ENCODE results near the gene OR6B1.

The OR6B1 gene

DNA sequence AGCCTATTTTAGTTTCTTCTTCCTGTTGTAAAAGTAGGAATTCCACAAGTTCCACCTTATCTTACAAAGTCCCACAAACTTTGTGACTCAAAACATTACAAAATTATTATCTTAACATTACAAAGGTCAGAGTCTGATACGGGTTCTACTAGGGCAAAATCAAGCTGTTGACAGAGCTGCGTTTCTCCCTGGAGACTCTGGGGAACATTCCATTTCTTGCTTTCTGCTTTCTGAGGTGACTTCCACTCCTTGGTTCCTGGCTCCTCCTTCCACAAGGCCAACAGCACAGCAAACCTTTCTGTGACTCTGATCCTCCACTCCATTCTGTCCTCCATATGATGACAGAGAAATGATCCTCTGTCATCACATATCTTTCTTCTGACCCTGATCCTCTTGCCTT, 34.8 kb upstream of the OR6B1 start:
- no peak for TF ChIP-seq EZH2 (optimal IDR thresholded peaks at IDR 0.05; ENCODE audit: low read depth, low read length)
- no peak for TF ChIP-seq EZH2phosphoT487 (IDR thresholded peaks at IDR 0.05; ENCODE audit: low read length)
- TF ChIP-seq, protein P1, sequence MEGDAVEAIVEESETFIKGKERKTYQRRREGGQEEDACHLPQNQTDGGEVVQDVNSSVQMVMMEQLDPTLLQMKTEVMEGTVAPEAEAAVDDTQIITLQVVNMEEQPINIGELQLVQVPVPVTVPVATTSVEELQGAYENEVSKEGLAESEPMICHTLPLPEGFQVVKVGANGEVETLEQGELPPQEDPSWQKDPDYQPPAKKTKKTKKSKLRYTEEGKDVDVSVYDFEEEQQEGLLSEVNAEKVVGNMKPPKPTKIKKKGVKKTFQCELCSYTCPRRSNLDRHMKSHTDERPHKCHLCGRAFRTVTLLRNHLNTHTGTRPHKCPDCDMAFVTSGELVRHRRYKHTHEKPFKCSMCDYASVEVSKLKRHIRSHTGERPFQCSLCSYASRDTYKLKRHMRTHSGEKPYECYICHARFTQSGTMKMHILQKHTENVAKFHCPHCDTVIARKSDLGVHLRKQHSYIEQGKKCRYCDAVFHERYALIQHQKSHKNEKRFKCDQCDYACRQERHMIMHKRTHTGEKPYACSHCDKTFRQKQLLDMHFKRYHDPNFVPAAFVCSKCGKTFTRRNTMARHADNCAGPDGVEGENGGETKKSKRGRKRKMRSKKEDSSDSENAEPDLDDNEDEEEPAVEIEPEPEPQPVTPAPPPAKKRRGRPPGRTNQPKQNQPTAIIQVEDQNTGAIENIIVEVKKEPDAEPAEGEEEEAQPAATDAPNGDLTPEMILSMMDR (IDR thresholded peaks at IDR 0.05; ENCODE audit: low read length) = no peak
- Histone ChIP-seq H3K4me3 (ENCODE audit: low read length) (no peak overlapping the region), H3K9me2 (replicated peaks; ENCODE audit: insufficient read depth, low read length) (no peaks in the 10 kb centered on the region), H3K79me2 (ENCODE audit: low read length) (no peaks in the 10 kb centered on the region), H3K4me1 (ENCODE audit: low read length) (no peaks in the 10 kb centered on the region), H3K9ac (ENCODE audit: low read length) (no peak overlapping the region), H3K27ac (ENCODE audit: low read length) (no peak overlapping the region), H3K9me3 (replicated peaks; ENCODE audit: insufficient read depth, low read length) (no peaks in the 10 kb centered on the region), H3K4me2 (ENCODE audit: low read depth, low read length) (no peak overlapping the region), H3K27me3 (replicated peaks; ENCODE audit: insufficient read depth, low read length) (no peaks in the 10 kb centered on the region), H3K36me3 (replicated peaks; ENCODE audit: insufficient read depth, low read length) (no peaks in the 10 kb centered on the region), H4K20me1 (ENCODE audit: insufficient read depth, low read length) (no peaks in the 10 kb centered on the region), H2AFZ (ENCODE audit: low read length) (no peak overlapping the region), H3F3A (ENCODE audit: insufficient read depth, low read length) (no peaks in the 10 kb centered on the region)
- no peak for DNase-seq

DNA sequence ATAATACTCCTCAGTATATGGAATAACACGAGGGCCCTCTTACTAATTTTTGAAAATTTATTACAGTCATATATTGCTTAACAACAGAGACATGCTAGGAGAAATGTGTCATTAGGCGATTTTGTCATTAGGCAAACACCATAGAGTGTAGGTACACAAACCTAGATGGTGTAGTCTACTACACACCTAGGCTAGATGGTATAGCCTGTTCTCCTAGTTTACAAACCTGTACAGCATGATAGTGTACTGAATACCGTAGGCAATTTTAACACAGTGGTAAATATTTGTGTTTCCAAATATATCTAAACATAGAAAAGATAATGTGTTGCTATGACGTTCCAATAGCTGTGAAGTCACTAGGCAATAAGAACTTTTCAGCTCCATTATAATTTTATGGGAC, 32.7 kb upstream of the OR6B1 start:
- Histone ChIP-seq H2AFZ (ENCODE audit: low read length) (no peak overlapping the region), H3K9me2 (replicated peaks; ENCODE audit: insufficient read depth, low read length) (no peaks in the 10 kb centered on the region), H3K4me1 (ENCODE audit: low read length) (no peaks in the 10 kb centered on the region), H3K4me3 (ENCODE audit: low read length) (no peak overlapping the region), H3K79me2 (ENCODE audit: low read length) (no peaks in the 10 kb centered on the region), H3K27ac (ENCODE audit: low read length) (no peak overlapping the region), H3K9ac (ENCODE audit: low read length) (no peak overlapping the region), H3F3A (ENCODE audit: insufficient read depth, low read length) (no peaks in the 10 kb centered on the region), H3K9me3 (replicated peaks; ENCODE audit: insufficient read depth, low read length) (no peaks in the 10 kb centered on the region), H3K27me3 (replicated peaks; ENCODE audit: insufficient read depth, low read length) (no peaks in the 10 kb centered on the region), H4K20me1 (ENCODE audit: insufficient read depth, low read length) (no peaks in the 10 kb centered on the region), H3K4me2 (ENCODE audit: low read depth, low read length) (no peak overlapping the region), H3K36me3 (replicated peaks; ENCODE audit: insufficient read depth, low read length) (no peaks in the 10 kb centered on the region)
- DNase-seq = no peak
- TF ChIP-seq, protein P1 (IDR thresholded peaks at IDR 0.05; ENCODE audit: low read length) = no peak
- TF ChIP-seq EZH2 (optimal IDR thresholded peaks at IDR 0.05; ENCODE audit: low read depth, low read length) (no peak), EZH2phosphoT487 (IDR thresholded peaks at IDR 0.05; ENCODE audit: low read length) (no peak)

DNA sequence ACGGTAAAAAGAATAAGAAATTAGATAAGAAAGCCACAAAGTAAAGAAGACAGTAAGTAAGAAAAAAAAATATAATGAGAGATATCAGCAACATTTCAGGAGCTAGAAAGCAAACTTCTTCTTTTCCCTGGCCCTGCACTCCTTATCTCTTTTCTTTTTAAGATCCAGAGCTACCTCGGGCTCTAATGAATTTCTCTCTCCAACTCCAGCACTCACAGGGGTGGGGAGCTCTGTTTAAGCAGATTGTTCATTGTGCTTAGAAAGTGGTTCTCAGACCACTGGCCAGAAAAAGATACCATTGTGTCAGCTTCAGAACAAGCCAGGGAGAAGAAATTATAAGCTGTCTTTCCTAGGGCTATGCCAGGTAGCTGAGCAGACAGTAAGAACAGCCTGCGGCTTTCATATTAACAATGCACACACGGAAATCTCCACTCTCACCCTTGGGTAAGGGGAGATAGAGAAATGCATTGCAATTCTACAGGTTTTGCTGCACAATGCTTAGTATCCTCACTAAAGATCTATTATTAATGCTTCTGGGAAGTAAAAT, 26.2 kb upstream of the OR6B1 start:
- no peaks in the 10 kb centered on the region for H3F3A ChIP-seq (ENCODE audit: insufficient read depth, low read length)
- H3K4me3 ChIP-seq (ENCODE audit: low read length) = no peak overlapping the region
- H3K9ac ChIP-seq (ENCODE audit: low read length) = no peak overlapping the region
- H3K36me3 ChIP-seq (replicated peaks; ENCODE audit: insufficient read depth, low read length) = no peaks in the 10 kb centered on the region
- DNase-seq = no peak
- TF ChIP-seq EZH2 (optimal IDR thresholded peaks at IDR 0.05; ENCODE audit: low read depth, low read length) (no peak), EZH2phosphoT487 (IDR thresholded peaks at IDR 0.05; ENCODE audit: low read length) (no peak)
- TF ChIP-seq, protein P1 (IDR thresholded peaks at IDR 0.05; ENCODE audit: low read length) = no peak
- no peak overlapping the region for H3K27ac ChIP-seq (ENCODE audit: low read length)
- no peaks in the 10 kb centered on the region for H3K79me2 ChIP-seq (ENCODE audit: low read length)
- no peak overlapping the region for H2AFZ ChIP-seq (ENCODE audit: low read length)
- no peaks in the 10 kb centered on the region for H3K9me3 ChIP-seq (replicated peaks; ENCODE audit: insufficient read depth, low read length)
- no peaks in the 10 kb centered on the region for H3K4me1 ChIP-seq (ENCODE audit: low read length)
- H4K20me1 ChIP-seq (ENCODE audit: insufficient read depth, low read length) = no peaks in the 10 kb centered on the region
- H3K27me3 ChIP-seq (replicated peaks; ENCODE audit: insufficient read depth, low read length) = no peaks in the 10 kb centered on the region
- H3K9me2 ChIP-seq (replicated peaks; ENCODE audit: insufficient read depth, low read length) = no peaks in the 10 kb centered on the region
- no peak overlapping the region for H3K4me2 ChIP-seq (ENCODE audit: low read depth, low read length)

Data from MM.1S (cell line).